Fibroblast of lung (primary cell): ENCODE measurements around the gene CMTR1.

ENCODE experiments used
- CTCF ChIP-seq, 2 donors: IDR thresholded peaks in 1 of 2; conservative IDR thresholded peaks in 1 of 2; 1 replicate in 1 of 2; 2 replicates in 1 of 2; pipeline ENCODE4 v1.5.1; 2011 to 2012; ENCODE audit warnings: low read length in 2 of 2, control low read depth in 1 of 2, inconsistent platforms in 1 of 2, low read depth in 1 of 2, mild to moderate bottlenecking in 1 of 2
- EZH2 ChIP-seq: IDR thresholded peaks from 2 replicates; pipeline ENCODE4 v1.5.1; 2012; ENCODE audit warnings: low read length, control low read depth, mild to moderate bottlenecking; ENCODE audit errors: missing control alignments

- TF ChIP-seq CTCF (conservative IDR thresholded peaks at IDR 0.05 in 1 of 2, IDR thresholded peaks at IDR 0.05 in 1 of 2; ENCODE audit: low read depth in 1 of 2, low read length in 2 of 2) (no peak), EZH2 (no peak)
Measured at GRCh38 chr6:37399795-37400490, 33.1 kb upstream of the CMTR1 start.
